Gastroesophageal sphincter (tissue), 4 donors: Measurements from ENCODE around the gene CCNY. TPM values are rescaled to one million over a fixed set of nuclear protein-coding genes. Genes with fewer than 3 reads are reported as not detected.

Source experiments
- ATAC-seq: fragments of 150-250 bp; one replicate; pipeline ENCODE4 v1.9.1; 2016; ENCODE audit warnings: mild to moderate bottlenecking, moderate library complexity
- H3K27ac ChIP-seq, 4 donors: fragments of 200-600 bp; sonication (generic) in 3 of 4; 1 replicate in 3 of 4; 2 replicates in 1 of 4; pipeline ENCODE4 v1.5.1; 2016 to 2019
- H3K27me3 ChIP-seq: fragments of 200-600 bp; sonication (generic); one replicate; pipeline ENCODE4 v1.5.1; 2019
- H3K36me3 ChIP-seq, 2 donors: fragments of 200-600 bp; sonication (generic); one replicate each; pipeline ENCODE4 v1.5.1; 2019; ENCODE audit warnings: control low read depth in 1 of 2
- H3K4me1 ChIP-seq, 3 donors: fragments of 200-600 bp; sonication (generic); 1 replicate in 2 of 3; 2 replicates in 1 of 3; pipeline ENCODE4 v1.5.1; 2016 to 2019; ENCODE audit warnings: control low read depth in 2 of 3
- H3K4me3 ChIP-seq, 2 donors: fragments of 200-600 bp; sonication (generic); one replicate each; pipeline ENCODE4 v1.5.1; 2019; ENCODE audit warnings: mild to moderate bottlenecking in 1 of 2, moderate library complexity in 1 of 2
- H3K9me3 ChIP-seq, 3 donors: fragments of 200-600 bp; sonication (generic); one replicate each; pipeline ENCODE4 v1.5.1; 2017 to 2019; ENCODE audit warnings: control low read depth in 2 of 3
- CTCF ChIP-seq, 4 experiments: fragments of 200-600 bp in 2 of 4; fragments of 450-650 bp in 2 of 4; sonication (generic) in 1 of 4; IDR thresholded peaks; one replicate each; pipeline ENCODE4 v1.5.1; 2017 to 2019; ENCODE audit warnings: antibody characterized with exemption in 4 of 4, mild to moderate bottlenecking in 2 of 4, moderate library complexity in 2 of 4
- EP300 ChIP-seq: sonication (generic); formaldehyde crosslinking; IDR thresholded peaks from one replicate; pipeline ENCODE4 v1.6.1; 2017; ENCODE audit warnings: antibody characterized with exemption, mild to moderate bottlenecking
- POLR2A ChIP-seq, 2 donors: fragments of 450-650 bp; IDR thresholded peaks; one replicate each; pipeline ENCODE4 v1.6.1; 2017; ENCODE audit warnings: antibody characterized with exemption in 2 of 2, mild to moderate bottlenecking in 2 of 2, moderate library complexity in 1 of 2
- POLR2AphosphoS5 ChIP-seq: sonication (generic); formaldehyde crosslinking; IDR thresholded peaks from one replicate; pipeline ENCODE4 v1.6.1; 2017; ENCODE audit warnings: antibody characterized with exemption
- WGBS, 2 donors: methylation state at CpG; one replicate each; pipeline ENCODE4 v1.1.5; 2018; ENCODE audit warnings: low coverage in 1 of 2; 5-methylcytosine and 5-hydroxymethylcytosine counted together
- total RNA-seq, 4 donors: library from RNA; depleted of rRNA; stranded (reverse); fragments of >200 nt; gene quantifications; one replicate each; pipeline ENCODE4 v1.1.0, GENCODE V29; 2016

The CCNY gene
- total RNA-seq, 4 donors from 2014 or later: 35.5 to 106 (median 63.2) TPM

- WGBS, 2 donors: 29 to 76% methylated on average over 1 to 4 of the region's 4 CpGs
- Histone ChIP-seq H3K4me3 (no peak overlapping the region), H3K9me3 (no peaks in the 10 kb centered on the region), H3K4me1 (peaks cover 0 to 50% (median 27%) of the 10 kb centered on the region in 3 donors), H3K36me3 (no peaks in the 10 kb centered on the region), H3K27me3 (no peaks in the 10 kb centered on the region), H3K27ac (no peak overlapping the region)
- TF ChIP-seq POLR2A (IDR thresholded peaks at IDR 0.05) (no peak), POLR2AphosphoS5 (no peak), EP300 (no peak), CTCF (IDR thresholded peaks at IDR 0.05) (no peak)
- ATAC-seq: no peak
These were observed 31.0 kb downstream of the CCNY start for GRCh38 chr10:35367107-35367859.

DNA sequence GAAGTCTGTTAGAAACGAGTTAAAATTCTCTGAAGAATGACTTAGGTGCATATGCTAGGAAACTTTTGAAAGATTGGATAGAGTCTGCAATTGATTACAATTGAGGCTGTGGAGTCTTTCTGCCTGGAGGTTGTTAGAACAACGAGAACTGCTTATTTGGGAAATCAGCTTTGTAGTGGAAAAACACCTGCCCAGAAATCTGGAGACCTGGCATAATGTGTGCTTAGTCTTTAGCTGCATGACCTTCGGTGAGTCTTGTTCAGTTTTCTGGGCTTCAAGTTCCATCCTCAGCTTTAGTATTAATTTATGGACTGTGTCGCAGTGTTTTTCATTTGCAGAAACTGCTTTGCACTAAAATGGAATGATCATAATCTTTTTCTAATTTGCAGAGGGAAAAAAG lies 31.7 kb downstream of the CCNY start:
- Histone ChIP-seq H3K27me3 (no peaks in the 10 kb centered on the region), H3K36me3 (no peaks in the 10 kb centered on the region), H3K27ac (no peak overlapping the region), H3K4me1 (peaks cover 0 to 57% (median 31%) of the 10 kb centered on the region in 3 donors), H3K4me3 (no peak overlapping the region), H3K9me3 (no peaks in the 10 kb centered on the region)
- WGBS, 2 donors: 81 to 85% methylated on average over 4 of the region's 4 CpGs
- no peak for ATAC-seq
- TF ChIP-seq POLR2AphosphoS5 (no peak), POLR2A (IDR thresholded peaks at IDR 0.05) (no peak), CTCF (IDR thresholded peaks at IDR 0.05) (no peak), EP300 (no peak)

DNA sequence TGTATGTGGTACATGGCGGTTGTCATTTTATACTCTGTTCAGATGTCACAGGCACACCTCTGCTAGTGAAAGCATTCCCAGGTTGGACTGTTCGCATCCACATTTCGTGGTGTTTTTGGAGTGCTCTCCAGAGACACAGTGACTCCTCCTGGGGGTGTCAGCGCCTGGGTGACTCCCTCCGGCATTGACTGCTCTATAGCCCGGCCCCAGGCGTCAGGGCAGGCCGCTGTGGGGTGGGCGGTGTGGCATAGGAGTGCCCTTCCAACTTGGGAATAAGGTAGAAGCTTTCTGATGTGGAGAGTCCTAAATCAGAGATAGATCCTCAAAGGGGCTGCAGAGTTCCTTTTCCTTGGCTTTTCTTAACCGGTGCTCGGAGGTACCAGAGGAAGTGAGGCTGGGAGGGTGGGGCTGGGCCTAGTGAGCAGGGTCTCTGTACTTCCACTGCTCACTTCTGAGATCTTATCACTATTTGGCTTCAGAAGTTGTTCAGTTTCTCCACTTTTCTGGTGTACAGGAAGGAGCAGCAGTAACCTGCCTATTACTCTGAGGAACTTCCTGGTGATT lies 32.3 kb downstream of the CCNY start:
- Histone ChIP-seq H3K27ac (peak overlapping the region in 3 of 4 donors; percentile 24 to 62 (median 38)), H3K27me3 (no peaks in the 10 kb centered on the region), H3K4me1 (peaks cover 0 to 61% (median 31%) of the 10 kb centered on the region in 3 donors), H3K4me3 (no peak overlapping the region), H3K9me3 (no peaks in the 10 kb centered on the region), H3K36me3 (no peaks in the 10 kb centered on the region)
- WGBS, 2 donors: 64 to 100% methylated on average over 1 to 4 of the region's 11 CpGs
- ATAC-seq: no peak
- TF ChIP-seq EP300 (no peak), CTCF (IDR thresholded peaks at IDR 0.05) (no peak), POLR2A (IDR thresholded peaks at IDR 0.05) (no peak), POLR2AphosphoS5 (no peak)

DNA sequence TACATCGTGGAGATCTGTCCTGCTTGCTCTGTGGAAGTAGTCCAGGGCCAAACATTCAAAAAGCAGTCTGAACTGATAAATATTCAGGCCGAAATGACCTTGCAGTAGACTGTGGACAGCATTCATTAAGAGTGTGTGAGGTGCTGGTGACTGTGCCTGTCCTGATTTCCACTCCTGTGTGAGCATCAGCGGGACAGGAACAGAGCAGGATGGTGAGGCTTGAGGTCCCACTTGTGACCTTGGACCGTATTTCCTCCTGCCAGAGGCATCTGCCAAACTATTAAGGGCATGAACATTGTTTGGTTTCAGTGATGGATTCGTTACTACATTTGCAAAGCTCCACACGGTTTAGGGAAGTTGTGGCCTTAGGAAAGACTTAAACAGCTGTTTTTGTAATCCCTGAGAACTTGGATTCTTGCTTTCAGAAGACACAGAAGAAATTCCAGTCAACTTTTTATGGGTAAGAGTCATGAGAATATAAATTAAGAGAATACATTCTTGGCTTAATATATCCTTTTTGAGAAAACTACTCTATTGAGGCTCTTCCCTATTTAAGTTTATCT lies 32.8 kb downstream of the CCNY start:
- Histone ChIP-seq H3K27ac (peak overlapping the region in 3 of 4 donors; percentile 24 to 62 (median 38)), H3K27me3 (no peaks in the 10 kb centered on the region), H3K36me3 (no peaks in the 10 kb centered on the region), H3K4me1 (peaks cover 0 to 64% (median 31%) of the 10 kb centered on the region in 3 donors), H3K4me3 (no peak overlapping the region), H3K9me3 (no peaks in the 10 kb centered on the region)
- no peak for TF ChIP-seq POLR2AphosphoS5
- no peak for TF ChIP-seq POLR2A (IDR thresholded peaks at IDR 0.05)
- TF ChIP-seq EP300: no peak
- no peak for TF ChIP-seq CTCF (IDR thresholded peaks at IDR 0.05)
- ATAC-seq: peak; percentile 35
- 2 to 19% methylated on average over 5 of the region's 6 CpGs for WGBS, 2 donors
